ENCODE data around the gene KLF6. TPM values are rescaled to one million over a fixed set of nuclear protein-coding genes. Genes with fewer than 3 reads are reported as not detected.

The KLF6 gene
- total and polyA plus RNA-seq, 9 of the 15 experiments (the other 6 are each of a cell fraction or from before 2014, with no cell fraction given): 3.2 to 23.9 (median 8.0) TPM

DNA sequence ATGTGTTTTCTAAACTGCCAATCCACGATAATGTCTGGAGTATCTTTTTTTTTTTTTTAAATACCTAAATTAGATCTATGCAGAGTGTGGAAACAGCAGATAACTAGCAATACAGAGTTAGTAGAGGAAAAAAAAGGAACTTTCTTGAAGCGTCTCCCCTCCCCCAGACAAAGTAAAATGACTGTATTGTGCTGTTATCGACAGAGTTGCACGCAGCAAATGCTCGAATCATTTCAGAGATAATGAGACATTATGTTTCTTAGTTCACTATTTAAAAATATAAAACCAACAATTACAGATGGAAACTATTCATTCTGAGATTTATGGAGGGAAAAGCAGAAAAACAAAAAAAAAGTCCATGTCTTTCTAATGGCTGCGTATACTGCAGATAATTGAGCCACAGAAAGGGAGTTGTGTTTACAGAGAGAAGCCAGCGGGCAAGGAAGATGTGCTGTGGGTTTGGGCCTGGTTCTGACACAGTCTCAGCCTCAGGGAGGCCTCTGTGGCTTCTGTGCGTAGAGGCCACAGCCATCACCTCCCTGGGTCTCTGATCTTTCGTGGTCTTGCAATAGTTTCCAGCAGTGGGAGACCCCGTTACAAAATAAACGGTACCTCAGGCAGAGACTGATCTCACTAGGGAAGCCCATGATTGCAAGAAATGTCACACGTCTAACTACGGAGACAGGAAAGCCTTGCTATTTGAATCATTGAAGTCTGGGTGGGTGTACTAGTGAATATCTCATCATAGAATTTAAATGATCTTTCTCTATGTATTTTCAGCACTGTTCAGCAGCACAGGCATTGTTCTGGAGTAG is 19.1 kb upstream of the KLF6 start (continued):
- TF ChIP-seq LCOR (CRISPR knock-in tag; IDR thresholded peaks at IDR 0.05): peak; percentile 71
- TF ChIP-seq HDAC1 (IDR thresholded peaks at IDR 0.05): peak in 1 of 2 experiments; percentile 37; a peak in 1 of 4 replicates
- TF ChIP-seq, protein P1, sequence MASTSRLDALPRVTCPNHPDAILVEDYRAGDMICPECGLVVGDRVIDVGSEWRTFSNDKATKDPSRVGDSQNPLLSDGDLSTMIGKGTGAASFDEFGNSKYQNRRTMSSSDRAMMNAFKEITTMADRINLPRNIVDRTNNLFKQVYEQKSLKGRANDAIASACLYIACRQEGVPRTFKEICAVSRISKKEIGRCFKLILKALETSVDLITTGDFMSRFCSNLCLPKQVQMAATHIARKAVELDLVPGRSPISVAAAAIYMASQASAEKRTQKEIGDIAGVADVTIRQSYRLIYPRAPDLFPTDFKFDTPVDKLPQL (IDR thresholded peaks at IDR 0.05; ENCODE audit: extremely low read depth, insufficient read length): no peak
- no peak for TF ChIP-seq ZNF699 (CRISPR knock-in tag; IDR thresholded peaks at IDR 0.05; ENCODE audit: insufficient replicate concordance)
- no peak for TF ChIP-seq CAMTA2 (CRISPR knock-in tag; conservative IDR thresholded peaks at IDR 0.05)
- TF ChIP-seq, protein P2, sequence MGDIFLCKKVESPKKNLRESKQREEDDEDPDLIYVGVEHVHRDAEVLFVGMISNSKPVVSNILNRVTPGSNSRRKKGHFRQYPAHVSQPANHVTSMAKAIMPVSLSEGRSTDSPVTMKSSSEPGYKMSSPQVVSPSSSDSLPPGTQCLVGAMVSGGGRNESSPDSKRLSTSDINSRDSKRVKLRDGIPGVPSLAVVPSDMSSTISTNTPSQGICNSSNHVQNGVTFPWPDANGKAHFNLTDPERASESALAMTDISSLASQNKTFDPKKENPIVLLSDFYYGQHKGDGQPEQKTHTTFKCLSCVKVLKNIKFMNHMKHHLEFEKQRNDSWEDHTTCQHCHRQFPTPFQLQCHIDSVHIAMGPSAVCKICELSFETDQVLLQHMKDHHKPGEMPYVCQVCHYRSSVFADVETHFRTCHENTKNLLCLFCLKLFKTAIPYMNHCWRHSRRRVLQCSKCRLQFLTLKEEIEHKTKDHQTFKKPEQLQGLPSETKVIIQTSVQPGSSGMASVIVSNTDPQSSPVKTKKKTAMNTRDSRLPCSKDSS (IDR thresholded peaks at IDR 0.05; ENCODE audit: low read depth, partially characterized antibody): no peak
- 0 out of 2 replicates have a peak, but pooled peaks have one; percentile 5 for TF ChIP-seq MBD2 (IDR thresholded peaks at IDR 0.05; ENCODE audit: borderline replicate concordance, low read depth)
- TF ChIP-seq, protein P3, sequence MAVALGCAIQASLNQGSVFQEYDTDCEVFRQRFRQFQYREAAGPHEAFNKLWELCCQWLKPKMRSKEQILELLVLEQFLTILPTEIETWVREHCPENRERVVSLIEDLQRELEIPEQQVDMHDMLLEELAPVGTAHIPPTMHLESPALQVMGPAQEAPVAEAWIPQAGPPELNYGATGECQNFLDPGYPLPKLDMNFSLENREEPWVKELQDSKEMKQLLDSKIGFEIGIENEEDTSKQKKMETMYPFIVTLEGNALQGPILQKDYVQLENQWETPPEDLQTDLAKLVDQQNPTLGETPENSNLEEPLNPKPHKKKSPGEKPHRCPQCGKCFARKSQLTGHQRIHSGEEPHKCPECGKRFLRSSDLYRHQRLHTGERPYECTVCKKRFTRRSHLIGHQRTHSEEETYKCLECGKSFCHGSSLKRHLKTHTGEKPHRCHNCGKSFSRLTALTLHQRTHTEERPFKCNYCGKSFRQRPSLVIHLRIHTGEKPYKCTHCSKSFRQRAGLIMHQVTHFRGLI (CRISPR knock-in tag; IDR thresholded peaks at IDR 0.05): no peak
- TF ChIP-seq SRSF7 (optimal IDR thresholded peaks at IDR 0.05; ENCODE audit: low read depth, low read length): no peak
- TF ChIP-seq, protein P4, sequence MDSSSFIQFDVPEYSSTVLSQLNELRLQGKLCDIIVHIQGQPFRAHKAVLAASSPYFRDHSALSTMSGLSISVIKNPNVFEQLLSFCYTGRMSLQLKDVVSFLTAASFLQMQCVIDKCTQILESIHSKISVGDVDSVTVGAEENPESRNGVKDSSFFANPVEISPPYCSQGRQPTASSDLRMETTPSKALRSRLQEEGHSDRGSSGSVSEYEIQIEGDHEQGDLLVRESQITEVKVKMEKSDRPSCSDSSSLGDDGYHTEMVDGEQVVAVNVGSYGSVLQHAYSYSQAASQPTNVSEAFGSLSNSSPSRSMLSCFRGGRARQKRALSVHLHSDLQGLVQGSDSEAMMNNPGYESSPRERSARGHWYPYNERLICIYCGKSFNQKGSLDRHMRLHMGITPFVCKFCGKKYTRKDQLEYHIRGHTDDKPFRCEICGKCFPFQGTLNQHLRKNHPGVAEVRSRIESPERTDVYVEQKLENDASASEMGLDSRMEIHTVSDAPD (CRISPR knock-in tag; IDR thresholded peaks at IDR 0.05): no peak
- no peak for TF ChIP-seq FOS (IDR thresholded peaks at IDR 0.05; ENCODE audit: extremely low read depth, insufficient read length)
- TF ChIP-seq NBN (IDR thresholded peaks at IDR 0.05; ENCODE audit: low read depth): peak; percentile 67; the same call in 1 of the 2 replicates
- no peak for TF ChIP-seq JUNB (CRISPR knock-in tag; conservative IDR thresholded peaks at IDR 0.05)
- TF ChIP-seq BCOR (IDR thresholded peaks at IDR 0.05): no peak; the same call in 1 of the 2 replicates
- TF ChIP-seq PHF20 (IDR thresholded peaks at IDR 0.05; ENCODE audit: partially characterized antibody): no peak
- peak; percentile 68; the same call in 1 of the 2 replicates for TF ChIP-seq EP400 (IDR thresholded peaks at IDR 0.05)
- TF ChIP-seq, protein P5, sequence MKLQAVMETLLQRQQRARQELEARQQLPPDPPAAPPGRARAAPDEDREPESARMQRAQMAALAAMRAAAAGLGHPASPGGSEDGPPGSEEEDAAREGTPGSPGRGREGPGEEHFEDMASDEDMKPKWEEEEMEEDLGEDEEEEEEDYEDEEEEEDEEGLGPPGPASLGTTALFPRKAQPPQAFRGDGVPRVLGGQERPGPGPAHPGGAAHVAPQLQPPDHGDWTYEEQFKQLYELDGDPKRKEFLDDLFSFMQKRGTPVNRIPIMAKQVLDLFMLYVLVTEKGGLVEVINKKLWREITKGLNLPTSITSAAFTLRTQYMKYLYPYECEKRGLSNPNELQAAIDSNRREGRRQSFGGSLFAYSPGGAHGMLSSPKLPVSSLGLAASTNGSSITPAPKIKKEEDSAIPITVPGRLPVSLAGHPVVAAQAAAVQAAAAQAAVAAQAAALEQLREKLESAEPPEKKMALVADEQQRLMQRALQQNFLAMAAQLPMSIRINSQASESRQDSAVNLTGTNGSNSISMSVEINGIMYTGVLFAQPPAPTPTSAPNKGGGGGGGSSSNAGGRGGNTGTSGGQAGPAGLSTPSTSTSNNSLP (IDR thresholded peaks at IDR 0.05; ENCODE audit: borderline replicate concordance, low read depth, low read length): peak; percentile 91
- no peak for TF ChIP-seq FOXA1 (IDR thresholded peaks at IDR 0.05; ENCODE audit: borderline replicate concordance)
- TF ChIP-seq FOXK1 (CRISPR knock-in tag; IDR thresholded peaks at IDR 0.05; ENCODE audit: borderline replicate concordance): no peak
- no peak for TF ChIP-seq PPARD (CRISPR knock-in tag; IDR thresholded peaks at IDR 0.05)

Measured in K562 (cell line).